HG03135 (cell line): ENCODE measurements around the gene SYCE1.
"Not testable (repeated sequence)": the region's sequence is repeated elsewhere in the genome, so short reads cannot be mapped to it uniquely, and the experiment has no call there.

Experiments
- ATAC-seq: cut with Tn5 transposase; IDR thresholded peaks from one replicate; pipeline ENCODE4 v1.9.1; 2021; ENCODE audit warnings: mild to moderate bottlenecking, moderate library complexity; ENCODE audit not compliant: unreplicated experiment

SYCE1 gene, protein sequence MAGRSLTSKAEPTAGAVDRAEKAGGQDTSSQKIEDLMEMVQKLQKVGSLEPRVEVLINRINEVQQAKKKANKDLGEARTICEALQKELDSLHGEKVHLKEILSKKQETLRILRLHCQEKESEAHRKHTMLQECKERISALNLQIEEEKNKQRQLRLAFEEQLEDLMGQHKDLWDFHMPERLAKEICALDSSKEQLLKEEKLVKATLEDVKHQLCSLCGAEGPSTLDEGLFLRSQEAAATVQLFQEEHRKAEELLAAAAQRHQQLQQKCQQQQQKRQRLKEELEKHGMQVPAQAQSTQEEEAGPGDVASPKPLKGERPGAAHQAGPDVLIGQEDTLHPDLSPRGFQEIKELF

DNA sequence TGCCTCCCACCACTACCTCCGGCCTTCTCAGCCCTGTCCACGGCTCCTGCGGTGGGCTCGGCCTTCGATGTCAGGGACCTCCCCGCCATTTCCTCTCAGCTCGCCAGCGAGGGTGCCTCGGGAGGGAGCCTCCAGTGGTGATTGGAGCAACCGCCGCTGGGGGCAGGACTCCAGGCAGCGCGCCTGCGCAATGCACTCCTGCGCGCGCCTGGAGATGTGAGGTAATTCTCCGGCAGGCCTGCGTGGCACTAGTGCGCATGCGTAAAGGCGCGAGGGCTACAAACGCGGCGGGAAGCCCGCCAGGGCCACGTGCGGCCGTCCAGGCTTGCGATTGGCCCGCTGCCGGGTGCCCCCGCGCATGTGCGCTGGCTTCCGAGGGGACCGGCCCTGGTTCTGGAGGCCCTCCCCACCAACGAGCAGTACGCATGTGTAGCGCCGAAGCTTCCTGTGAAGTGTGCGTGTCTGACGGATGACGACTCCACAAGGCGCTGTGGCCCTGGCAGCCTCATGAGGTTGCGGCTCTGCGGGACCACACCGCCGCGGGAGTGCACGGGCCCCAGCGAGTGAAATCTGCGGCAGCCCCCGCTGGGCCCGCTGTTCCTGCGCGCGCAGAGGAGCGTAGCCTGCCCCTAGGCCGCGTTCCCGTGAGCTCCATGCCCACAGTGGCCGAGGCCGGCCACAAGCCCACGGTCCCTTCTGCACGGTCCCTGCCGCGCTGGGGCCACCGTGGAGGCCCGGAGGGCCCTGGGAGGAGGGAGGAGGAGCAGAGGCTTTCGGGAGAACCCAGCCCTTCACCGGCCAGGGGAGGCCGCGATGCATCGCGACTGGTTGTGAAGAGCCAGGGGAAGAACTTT lies at the start of gene SYCE1:
SYCE1 (minus strand) TSS at position 143 of the 854 bp plus-strand sequence; CDS start at position 89, 54 bp downstream.
- no peak for ATAC-seq

DNA sequence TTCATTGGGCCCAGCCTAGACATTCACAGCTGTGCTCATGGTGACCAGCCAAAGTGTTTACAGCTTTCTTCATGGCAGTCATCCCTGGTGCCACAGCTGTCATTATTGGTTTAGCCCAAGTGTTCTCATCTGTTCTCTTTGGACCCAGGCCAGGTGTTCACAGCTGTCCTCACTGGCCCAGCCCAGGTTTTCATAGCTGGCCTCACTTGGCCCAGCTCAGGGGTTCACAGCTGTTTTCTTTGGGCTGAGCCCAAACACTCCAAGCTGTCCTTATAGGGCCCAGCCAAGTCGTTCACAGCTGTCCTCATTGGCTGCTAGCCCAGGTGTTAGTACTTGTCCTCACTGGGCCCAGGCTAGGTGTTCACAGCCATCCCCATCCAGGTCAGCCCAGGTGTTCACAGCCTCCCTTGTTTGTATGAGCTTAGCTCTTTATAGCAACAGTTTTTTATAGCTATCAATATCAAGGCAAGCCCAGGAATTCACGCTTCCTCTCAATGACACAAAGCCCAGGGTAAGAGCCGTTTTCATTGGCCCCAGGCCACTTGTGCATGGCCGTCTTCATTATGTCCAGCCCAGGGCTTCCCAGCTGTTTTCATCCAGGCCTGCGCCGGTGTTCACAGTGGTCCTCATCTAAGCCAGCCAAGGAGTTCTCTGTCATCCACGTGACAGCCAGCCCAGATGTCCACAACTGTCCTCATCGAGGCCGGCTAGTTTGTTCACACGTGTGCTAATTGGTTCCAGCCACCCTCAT lies 49.6 kb upstream of the SYCE1 start:
- no peak for ATAC-seq

GRCh38 chr10:133613699-133614098 lies 48.3 kb upstream of the SYCE1 start:
- no peak for ATAC-seq

GRCh38 chr10:133611079-133611478 lies 45.7 kb upstream of the SYCE1 start:
- ATAC-seq: no peak

GRCh38 chr10:133608855-133609254 lies 43.5 kb upstream of the SYCE1 start:
- ATAC-seq: no peak

DNA sequence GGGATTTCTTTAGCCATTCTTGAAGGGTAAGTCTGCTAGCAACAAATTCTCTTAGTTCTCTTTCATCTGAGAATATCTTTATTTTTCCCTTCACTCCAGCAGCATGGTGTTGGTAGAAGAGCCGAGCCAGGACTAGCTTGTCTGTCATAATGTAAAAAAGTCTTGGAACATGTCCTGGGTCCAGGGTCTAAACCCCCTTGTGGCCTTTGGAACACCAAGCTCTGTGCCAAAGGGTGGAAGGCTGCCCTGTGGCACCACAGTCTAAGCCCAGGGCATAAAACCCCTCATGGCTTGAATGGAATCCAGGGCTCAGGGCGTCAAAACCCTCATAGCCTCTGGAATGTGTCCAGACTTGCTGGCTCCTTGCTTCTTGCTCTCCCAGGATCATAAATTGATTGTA lies 38.1 kb upstream of the SYCE1 start:
- ATAC-seq: not testable (repeated sequence)

GRCh38 chr10:133600657-133601056 lies 35.3 kb upstream of the SYCE1 start:
- no peak for ATAC-seq

- not testable (repeated sequence) for ATAC-seq
These were observed 34.5 kb upstream of the SYCE1 start for GRCh38 chr10:133599869-133600268.

GRCh38 chr10:133592716-133593115 lies 27.3 kb upstream of the SYCE1 start:
- ATAC-seq: no peak

GRCh38 chr10:133590970-133591359 lies 25.6 kb upstream of the SYCE1 start:
- ATAC-seq: no peak

DNA sequence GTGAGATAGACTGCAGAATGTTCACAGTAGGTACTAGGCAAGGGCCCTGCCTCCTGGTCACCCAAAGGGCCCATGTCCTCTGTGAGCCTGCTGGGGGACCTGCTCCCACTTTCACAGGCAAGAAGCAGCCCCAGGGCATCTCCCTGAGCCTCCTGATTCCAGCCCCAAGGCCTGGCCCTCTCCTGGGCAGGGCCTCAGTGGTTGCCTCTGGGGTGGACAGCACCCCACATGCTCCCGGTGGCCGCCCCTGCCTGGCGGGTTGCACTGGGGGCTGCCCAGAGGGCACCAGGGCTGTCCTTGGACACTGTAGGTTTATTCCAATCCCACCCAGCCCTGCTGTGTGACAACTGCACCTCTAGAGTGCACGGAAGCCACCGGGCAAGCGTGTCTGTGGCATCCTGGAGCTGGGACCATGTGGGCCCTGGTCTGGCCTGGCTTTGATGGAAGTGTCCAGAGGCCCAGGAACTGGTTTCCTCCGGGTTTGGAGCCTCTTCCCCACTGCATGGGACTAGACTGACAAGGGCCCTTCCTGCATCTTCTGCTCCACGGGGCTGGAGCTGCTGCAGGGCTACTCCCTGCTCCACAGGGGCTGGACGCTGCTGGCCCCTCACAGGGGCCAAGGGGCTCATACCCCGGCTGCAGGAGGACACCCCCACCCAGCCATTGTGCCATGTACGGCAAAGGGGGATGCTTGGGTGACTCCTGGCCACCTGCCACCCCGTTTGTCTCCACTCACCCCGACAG lies 25.0 kb upstream of the SYCE1 start:
- no peak for ATAC-seq

- ATAC-seq: not testable (repeated sequence)
These were observed 11.7 kb upstream of the SYCE1 start for GRCh38 chr10:133577037-133577436.

GRCh38 chr10:133573460-133573859 lies 8.1 kb upstream of the SYCE1 start:
- not testable (repeated sequence) for ATAC-seq

DNA sequence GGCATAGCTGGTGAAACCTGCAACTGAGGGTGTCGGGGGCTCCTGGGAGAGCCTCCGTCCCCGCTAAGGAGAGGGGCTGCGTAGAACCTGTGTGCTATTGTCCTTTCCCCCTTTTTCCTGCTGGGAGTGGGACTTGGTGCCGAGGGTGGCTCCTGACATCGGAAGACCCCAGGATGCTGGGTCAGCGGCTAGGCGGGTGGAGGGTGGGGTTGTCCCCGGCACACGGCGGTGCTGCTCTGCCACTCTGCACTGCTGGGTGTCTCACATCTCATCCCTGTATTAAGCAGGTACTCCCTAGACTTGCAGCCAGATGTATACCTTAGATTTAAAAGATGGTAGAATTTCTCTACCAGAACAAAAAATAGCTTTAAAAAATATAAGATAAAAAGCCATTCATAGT lies 6.7 kb upstream of the SYCE1 start:
- ATAC-seq: not testable (repeated sequence)

- not testable (repeated sequence) for ATAC-seq
These were observed 4.4 kb upstream of the SYCE1 start for GRCh38 chr10:133569801-133570200.

GRCh38 chr10:133568831-133569527 lies 3.6 kb upstream of the SYCE1 start:
- not testable (repeated sequence) for ATAC-seq

- ATAC-seq: no peak
These were observed 2.9 kb upstream of the SYCE1 start for GRCh38 chr10:133568287-133568614.

GRCh38 chr10:133567609-133568286 lies 2.4 kb upstream of the SYCE1 start:
- no peak for ATAC-seq

GRCh38 chr10:133567119-133567518 lies 1.7 kb upstream of the SYCE1 start:
- ATAC-seq: no peak

- no peak for ATAC-seq
These were observed 567 bp downstream of the SYCE1 start for GRCh38 chr10:133564816-133565215.
